Astrocyte (in vitro differentiated cells and primary cell): ENCODE data around the gene C6orf136. TPM values are rescaled to one million over a fixed set of nuclear protein-coding genes. Genes with fewer than 3 reads are reported as not detected.

Source experiments
- DNase-seq: peaks from one replicate; pipeline ENCODE4 v3.0.0-alpha.2; 2010; ENCODE audit warnings: low read depth
- FAIRE-seq: peaks from 2 replicates; lab custom pipeline; 2011; peaks lifted over from hg19 to GRCh38; lab: Jason Lieb, UNC
- H2AFZ ChIP-seq: 2 replicates; pipeline ENCODE4 v1.6.0; 2012; ENCODE audit warnings: low read depth, low read length, inconsistent platforms
- H3K27ac ChIP-seq: 2 replicates; pipeline ENCODE4 v1.5.1; 2011; ENCODE audit warnings: low read depth, low read length, inconsistent platforms
- H3K27me3 ChIP-seq: 2 replicates; pipeline ENCODE4 v1.6.0; 2011; ENCODE audit warnings: low read length, inconsistent platforms; ENCODE audit not compliant: insufficient read depth
- H3K36me3 ChIP-seq: 2 replicates; pipeline ENCODE4 v1.5.1; 2011; ENCODE audit warnings: low read length, inconsistent platforms; ENCODE audit not compliant: insufficient read depth
- H3K4me1 ChIP-seq: 2 replicates; pipeline ENCODE4 v1.5.1; 2011; ENCODE audit warnings: low read length, inconsistent platforms; ENCODE audit not compliant: insufficient read depth
- H3K4me2 ChIP-seq: 2 replicates; pipeline ENCODE4 v1.6.0; 2012; ENCODE audit warnings: low read length, inconsistent platforms
- H3K4me3 ChIP-seq: 2 replicates; pipeline ENCODE4 v1.5.1; 2011; ENCODE audit warnings: low read depth, mild to moderate bottlenecking, low read length, inconsistent platforms; ENCODE audit not compliant: insufficient read depth
- H3K79me2 ChIP-seq: 2 replicates; pipeline ENCODE4 v1.6.0; 2012; ENCODE audit warnings: mild to moderate bottlenecking, low read length, inconsistent platforms; ENCODE audit not compliant: insufficient read depth
- H3K9ac ChIP-seq: 2 replicates; pipeline ENCODE4 v1.6.0; 2012; ENCODE audit warnings: mild to moderate bottlenecking, low read length, inconsistent platforms
- H3K9me3 ChIP-seq: 2 replicates; pipeline ENCODE4 v1.5.1; 2012; ENCODE audit warnings: low read depth, mild to moderate bottlenecking, low read length, inconsistent platforms; ENCODE audit not compliant: insufficient read depth
- H4K20me1 ChIP-seq: 2 replicates; pipeline ENCODE4 v1.6.0; 2012; ENCODE audit warnings: low read length, inconsistent platforms; ENCODE audit not compliant: insufficient read depth
- H3K27ac Mint-ChIP-seq: one replicate; pipeline ENCODE4 v1.8.0; 2021; ENCODE audit warnings: mild to moderate bottlenecking, mixed read lengths; ENCODE audit not compliant: unreplicated experiment
- H3K27me3 Mint-ChIP-seq: one replicate; pipeline ENCODE4 v1.8.0; 2021; ENCODE audit warnings: low read depth, mixed read lengths; ENCODE audit not compliant: unreplicated experiment
- H3K36me3 Mint-ChIP-seq: one replicate; pipeline ENCODE4 v1.8.0; 2021; ENCODE audit warnings: low read depth, mixed read lengths; ENCODE audit not compliant: unreplicated experiment
- H3K4me1 Mint-ChIP-seq: one replicate; pipeline ENCODE4 v1.8.0; 2021; ENCODE audit warnings: low read depth, mixed read lengths; ENCODE audit not compliant: unreplicated experiment
- H3K4me3 Mint-ChIP-seq: one replicate; pipeline ENCODE4 v1.8.0; 2021; ENCODE audit warnings: mild to moderate bottlenecking, moderate library complexity, mixed read lengths; ENCODE audit not compliant: unreplicated experiment
- H3K9me3 Mint-ChIP-seq: one replicate; pipeline ENCODE4 v1.8.0; 2021; ENCODE audit warnings: mild to moderate bottlenecking, mixed read lengths; ENCODE audit not compliant: unreplicated experiment
- EZH2 ChIP-seq: IDR thresholded peaks from 2 replicates; pipeline ENCODE4 v1.6.1; 2012; ENCODE audit warnings: mild to moderate bottlenecking, low read length, inconsistent platforms; ENCODE audit not compliant: insufficient read depth
- total RNA-seq: library from RNA; stranded (reverse); gene quantifications from 2 replicates; pipeline ENCODE4 v1.2.1, GENCODE V29; 2021
- TF ChIP-seq, protein P1 (sequence below): IDR thresholded peaks from 2 replicates; pipeline ENCODE4 v1.5.1; 2011; ENCODE audit warnings: low read depth, mild to moderate bottlenecking, inconsistent platforms, low read length, moderate library complexity; ENCODE audit not compliant: insufficient read depth

C6orf136 gene
- total RNA-seq, 1 donor from 2014 or later, result 12.7 TPM

DNA sequence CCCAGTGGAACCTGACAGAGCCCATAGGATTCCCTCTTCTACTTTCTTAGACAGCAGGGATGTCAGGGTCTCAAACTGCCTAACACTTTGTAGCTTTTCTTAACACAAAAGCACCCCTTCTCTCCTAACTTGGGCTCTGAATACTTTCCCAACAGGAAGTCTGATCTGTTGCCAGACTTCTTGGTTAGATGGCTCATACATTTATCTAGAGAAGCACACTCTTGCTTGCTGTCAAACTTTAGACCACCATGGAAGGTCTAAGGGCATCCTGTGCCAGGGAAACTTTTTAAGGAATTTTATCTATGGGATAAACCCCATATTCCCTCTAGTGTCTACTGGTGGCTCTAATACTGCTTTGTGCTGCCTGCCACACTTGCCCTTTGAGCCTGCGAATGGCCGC lies 3.3 kb upstream of the C6orf136 start:
- Mint-ChIP-seq H3K27ac (no peak overlapping the region), H3K9me3 (no peaks in the 10 kb centered on the region), H3K4me1 (peaks cover 8% of the 10 kb centered on the region), H3K4me3 (no peak overlapping the region), H3K36me3 (peaks cover 24% of the 10 kb centered on the region), H3K27me3 (no peaks in the 10 kb centered on the region)
- FAIRE-seq, result no peak
- Histone ChIP-seq H3K79me2 (peaks cover 15% of the 10 kb centered on the region), H3K4me3 (no peak overlapping the region), H3K4me1 (peaks cover 6% of the 10 kb centered on the region), H3K4me2 (no peak overlapping the region), H3K36me3 (peaks cover 19% of the 10 kb centered on the region), H2AFZ (no peak overlapping the region), H3K27ac (no peak overlapping the region), H3K27me3 (no peaks in the 10 kb centered on the region), H4K20me1 (no peaks in the 10 kb centered on the region), H3K9me3 (no peaks in the 10 kb centered on the region), H3K9ac (no peak overlapping the region)
- TF ChIP-seq, protein P1, sequence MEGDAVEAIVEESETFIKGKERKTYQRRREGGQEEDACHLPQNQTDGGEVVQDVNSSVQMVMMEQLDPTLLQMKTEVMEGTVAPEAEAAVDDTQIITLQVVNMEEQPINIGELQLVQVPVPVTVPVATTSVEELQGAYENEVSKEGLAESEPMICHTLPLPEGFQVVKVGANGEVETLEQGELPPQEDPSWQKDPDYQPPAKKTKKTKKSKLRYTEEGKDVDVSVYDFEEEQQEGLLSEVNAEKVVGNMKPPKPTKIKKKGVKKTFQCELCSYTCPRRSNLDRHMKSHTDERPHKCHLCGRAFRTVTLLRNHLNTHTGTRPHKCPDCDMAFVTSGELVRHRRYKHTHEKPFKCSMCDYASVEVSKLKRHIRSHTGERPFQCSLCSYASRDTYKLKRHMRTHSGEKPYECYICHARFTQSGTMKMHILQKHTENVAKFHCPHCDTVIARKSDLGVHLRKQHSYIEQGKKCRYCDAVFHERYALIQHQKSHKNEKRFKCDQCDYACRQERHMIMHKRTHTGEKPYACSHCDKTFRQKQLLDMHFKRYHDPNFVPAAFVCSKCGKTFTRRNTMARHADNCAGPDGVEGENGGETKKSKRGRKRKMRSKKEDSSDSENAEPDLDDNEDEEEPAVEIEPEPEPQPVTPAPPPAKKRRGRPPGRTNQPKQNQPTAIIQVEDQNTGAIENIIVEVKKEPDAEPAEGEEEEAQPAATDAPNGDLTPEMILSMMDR, result no peak
- TF ChIP-seq EZH2, result no peak
- no peak for DNase-seq

DNA sequence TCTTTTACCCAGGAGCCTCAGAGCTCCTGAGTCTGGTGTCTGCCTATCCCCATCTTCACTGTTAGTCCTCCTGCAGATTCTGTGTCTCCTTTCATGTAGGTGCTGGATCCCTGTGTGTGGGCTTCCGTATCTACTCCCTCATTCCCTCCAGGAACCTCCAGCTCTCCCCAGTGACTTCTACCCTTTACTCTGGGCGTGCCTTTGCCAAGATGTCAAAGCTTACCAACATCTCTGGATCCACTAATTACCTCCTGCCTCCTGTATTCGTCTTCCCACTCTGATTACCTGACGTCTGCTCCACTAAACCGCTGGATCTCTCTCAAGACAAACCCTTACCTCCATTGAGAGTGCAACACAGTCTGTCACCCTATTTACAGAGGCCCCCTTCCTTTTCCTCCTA lies 2.2 kb upstream of the C6orf136 start:
- FAIRE-seq (no peak), DNase-seq (no peak)
- no peaks in the 10 kb centered on the region for H3K27me3 Mint-ChIP-seq
- no peaks in the 10 kb centered on the region for H3K9me3 Mint-ChIP-seq
- H3K4me1 Mint-ChIP-seq, result peaks cover 8% of the 10 kb centered on the region
- no peak for TF ChIP-seq EZH2
- TF ChIP-seq, protein P1, result no peak
- Histone ChIP-seq H3K4me1 (peaks cover 6% of the 10 kb centered on the region), H3K4me2 (no peak overlapping the region), H3K9ac (no peak overlapping the region), H2AFZ (no peak overlapping the region), H3K79me2 (peaks cover 15% of the 10 kb centered on the region), H3K27ac (no peak overlapping the region), H4K20me1 (peaks cover 3% of the 10 kb centered on the region), H3K36me3 (peaks cover 19% of the 10 kb centered on the region), H3K9me3 (no peaks in the 10 kb centered on the region), H3K4me3 (no peak overlapping the region), H3K27me3 (no peaks in the 10 kb centered on the region)
- H3K36me3 Mint-ChIP-seq, result peaks cover 24% of the 10 kb centered on the region
- peak overlapping the region; percentile 7 for H3K4me3 Mint-ChIP-seq
- H3K27ac Mint-ChIP-seq, result no peak overlapping the region

DNA sequence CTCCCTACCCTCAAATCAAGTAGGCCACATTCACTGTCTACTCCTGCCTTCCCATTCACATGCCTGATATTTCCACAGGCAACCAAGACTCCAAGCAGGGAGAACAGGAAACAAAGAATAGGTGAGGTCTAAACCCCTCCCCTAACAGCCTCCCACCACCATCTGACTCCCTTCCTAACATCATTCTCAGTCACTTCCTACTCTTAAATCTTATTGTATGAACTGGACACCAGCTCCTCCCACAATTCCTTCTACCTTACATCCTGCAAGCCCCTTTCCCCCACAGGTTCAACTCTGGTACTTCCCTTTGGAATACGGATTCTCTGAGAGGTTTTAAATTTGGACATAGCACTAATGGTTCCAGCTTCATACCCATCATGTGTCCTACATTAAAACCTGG lies 944 bp upstream of the C6orf136 start:
- TF ChIP-seq, protein P1, result no peak
- TF ChIP-seq EZH2, result no peak
- H3K27ac Mint-ChIP-seq, result peak overlapping the region; percentile 42
- Histone ChIP-seq H3K9ac (peak overlapping the region; percentile 20), H3K9me3 (no peaks in the 10 kb centered on the region), H4K20me1 (peaks cover 3% of the 10 kb centered on the region), H3K4me3 (no peak overlapping the region), H3K27me3 (no peaks in the 10 kb centered on the region), H2AFZ (no peak overlapping the region), H3K36me3 (peaks cover 13% of the 10 kb centered on the region), H3K79me2 (peaks cover 15% of the 10 kb centered on the region), H3K4me2 (peak overlapping the region; percentile 84), H3K27ac (no peak overlapping the region), H3K4me1 (peaks cover 6% of the 10 kb centered on the region)
- FAIRE-seq (no peak), DNase-seq (no peak)
- peak overlapping the region; percentile 88 for H3K4me3 Mint-ChIP-seq
- H3K36me3 Mint-ChIP-seq, result peaks cover 27% of the 10 kb centered on the region
- H3K27me3 Mint-ChIP-seq, result no peaks in the 10 kb centered on the region
- peaks cover 8% of the 10 kb centered on the region for H3K4me1 Mint-ChIP-seq
- H3K9me3 Mint-ChIP-seq, result no peaks in the 10 kb centered on the region
